ENCODE measurements around the gene PIWIL4. TPM values are rescaled to one million over a fixed set of nuclear protein-coding genes. Genes with fewer than 3 reads are reported as not detected.
A peak's percentile ranks its signal among the peaks of the same experiment; 100 is the strongest.

Gene PIWIL4
- total and polyA plus RNA-seq, 2 of the 8 experiments (the other 6 are each of a cell fraction or from before 2014, with no cell fraction given) = 0.51 to 0.52 TPM

DNA sequence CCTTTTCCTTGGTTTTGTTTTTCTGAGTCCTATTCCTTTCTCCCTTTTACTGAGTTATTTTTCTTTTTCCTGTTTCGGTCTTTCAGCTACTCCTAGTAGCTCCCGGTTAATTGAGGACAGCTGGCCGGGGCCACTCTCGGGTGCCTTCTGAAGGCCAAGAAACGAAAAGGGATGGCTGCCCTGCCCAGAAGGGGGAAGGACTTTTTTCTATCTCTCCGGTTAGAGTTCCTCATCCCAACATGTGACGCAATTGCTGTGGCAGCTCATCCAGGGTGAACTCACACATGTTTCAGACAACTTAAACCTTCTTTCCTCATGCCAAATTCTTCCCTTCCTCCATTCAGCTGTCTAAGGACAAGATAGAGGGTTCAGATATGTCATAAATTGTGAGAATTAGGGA is 83.6 kb downstream of the PIWIL4 start:
- DNase-seq (ENCODE audit: low read depth in 1 of 2, low spot score in 2 of 2) = no peak
- H4K8ac ChIP-seq (ENCODE audit: extremely low read depth, insufficient read depth, low read length) = no peak overlapping the region
- peaks cover 2% of the 10 kb centered on the region; the same call in 1 of the 2 replicates for H3K79me1 ChIP-seq (ENCODE audit: low read depth, low read length)
- H4K91ac ChIP-seq (replicated peaks; ENCODE audit: insufficient read length, low read length) = peak overlapping the region; percentile 89
- H2BK5ac ChIP-seq (ENCODE audit: low read depth, low read length) = peak overlapping the region; percentile 95
- peak overlapping the region; percentile 98 for H3K4ac ChIP-seq (replicated peaks; ENCODE audit: insufficient read length, low read depth, low read length)
- H2BK12ac ChIP-seq (ENCODE audit: low read depth, low read length) = peak overlapping the region; percentile 85; the same call in 1 of the 2 replicates
- H3K23me2 ChIP-seq (ENCODE audit: low read depth, low read length) = no peaks in the 10 kb centered on the region
- H3K79me2 ChIP-seq (ENCODE audit: control insufficient read depth in 1 of 2, insufficient read depth in 2 of 2, low read length in 2 of 2) = peaks cover 0 to 43% of the 10 kb centered on the region in 2 experiments; a peak in 2 of 4 replicates
- H3K27me3 ChIP-seq (replicated peaks in 1 of 4; ENCODE audit: control insufficient read depth in 3 of 4, extremely low read depth in 1 of 4, insufficient read depth in 3 of 4, low read length in 3 of 4) = no peaks in the 10 kb centered on the region
- no peak overlapping the region for H3K23ac ChIP-seq (ENCODE audit: insufficient read length)
- H4K5ac ChIP-seq (ENCODE audit: insufficient read length, low read depth, low read length) = peak overlapping the region; percentile 59
- peak overlapping the region; percentile 74 for H3K56ac ChIP-seq (replicated peaks; ENCODE audit: insufficient read length, low read depth, low read length)
- H4K20me1 ChIP-seq (replicated peaks in 1 of 2; ENCODE audit: control insufficient read depth in 1 of 2, insufficient read depth in 2 of 2, low read length in 2 of 2) = no peaks in the 10 kb centered on the region
- H3K14ac ChIP-seq (ENCODE audit: insufficient read length) = no peak overlapping the region
- ChIA-PET CTCF (ENCODE audit: partially characterized antibody) (interaction anchor here (0.7 to 1.0 kb wide), 2 partner anchors 21 to 84 kb away, joined by 3 read pairs; no protein-coding TSS in a partner anchor), POLR2A (ENCODE audit: partially characterized antibody) (interaction anchor here (0.7 to 11.5 kb wide), 10 partner anchors 9 to 117 kb away, joined by 3 to 167 read pairs (median 4); partner anchors contain the start of gene AMOTL1)
- H2AK5ac ChIP-seq (ENCODE audit: low read depth, low read length) = peak overlapping the region; percentile 54; the same call in 1 of the 2 replicates
- H2AFZ ChIP-seq (ENCODE audit: low read length) = no peak overlapping the region
- H2BK120ac ChIP-seq (replicated peaks; ENCODE audit: low read depth, low read length) = peak overlapping the region; percentile 94
- H2BK20ac ChIP-seq (ENCODE audit: low read length) = peak overlapping the region; percentile 88; the same call in 1 of the 2 replicates
- peak; percentile 72 for FAIRE-seq
- H3K4me3 ChIP-seq (ENCODE audit: extremely low read depth in 1 of 4, insufficient read depth in 2 of 4, low read depth in 3 of 4, low read length in 4 of 4) = peak overlapping the region; percentile 12 to 62 (median 32); a peak in 7 of 8 replicates
- peak overlapping the region; percentile 26 to 71 (median 44); a peak in 4 of 7 replicates for H3K9ac ChIP-seq (replicated peaks in 1 of 4; ENCODE audit: extremely low read depth in 1 of 4, low read depth in 3 of 4, low read length in 3 of 4)
- H3K36me3 ChIP-seq (ENCODE audit: control insufficient read depth in 2 of 4, insufficient read depth in 4 of 4, low read length in 3 of 4) = peaks cover 0 to 3% (median 1%) of the 10 kb centered on the region in 4 experiments; a peak in 3 of 8 replicates
- peak overlapping the region; percentile 70 for H3K27ac ChIP-seq (ENCODE audit: low read depth, low read length)
- peaks cover 5 to 32% (median 17%) of the 10 kb centered on the region in 4 experiments; a peak in 6 of 7 replicates for H3K4me1 ChIP-seq (replicated peaks in 1 of 4; ENCODE audit: control insufficient read depth in 3 of 4, insufficient read depth in 4 of 4, low read length in 3 of 4)
- H3K4me2 ChIP-seq (ENCODE audit: insufficient read depth in 1 of 2, low read depth in 2 of 2, low read length in 2 of 2) = peak overlapping the region; percentile 51
- H3K9me3 ChIP-seq (ENCODE audit: insufficient read depth in 2 of 2, low read depth in 1 of 2, low read length in 1 of 2) = no peaks in the 10 kb centered on the region
- WGBS, 2 experiments (ENCODE audit: extremely low coverage in 1 of 2, insufficient coverage in 1 of 2, insufficient read length in 1 of 2, insufficient replicate concordance in 2 of 2, low coverage in 1 of 2, low lambda C conversion rate in 2 of 2, missing lambda C conversion rate in 1 of 2) = 33% methylated on average over 7 of the region's 7 CpGs; no CpG with 5 or more reads in 1 of the 2 experiments
- H2BK15ac ChIP-seq (ENCODE audit: low read length) = no peak overlapping the region
- peak overlapping the region; percentile 85 for H3K18ac ChIP-seq (ENCODE audit: extremely low read depth, low read length)
- TF ChIP-seq TAF7 (optimal IDR thresholded peaks at IDR 0.05; ENCODE audit: borderline replicate concordance, low read depth, low read length) (peak; percentile 42), BCL11A (IDR thresholded peaks at IDR 0.05; ENCODE audit: low read depth in 2 of 2, low read length in 2 of 2) (no peak), RBBP5 (IDR thresholded peaks at IDR 0.05; ENCODE audit: borderline replicate concordance, low read depth, low read length) (no peak), CEBPB (IDR thresholded peaks at IDR 0.05; ENCODE audit: low read depth, low read length) (peak; percentile 73; the same call in 1 of the 2 replicates), CHD1 (IDR thresholded peaks at IDR 0.05; ENCODE audit: low read depth, low read length) (0 out of 2 replicates have a peak, but pooled peaks have one; percentile 7), RFX5 (IDR thresholded peaks at IDR 0.05; ENCODE audit: borderline replicate concordance, low read depth, low read length) (no peak)
